ENCODE data around the gene LMX1B. TPM values are rescaled to one million over a fixed set of nuclear protein-coding genes. Genes with fewer than 3 reads are reported as not detected.

The LMX1B gene
- total and polyA plus RNA-seq, 2 donors (not counting 1 experiment from before 2014, with no cell fraction given): not detected

DNA sequence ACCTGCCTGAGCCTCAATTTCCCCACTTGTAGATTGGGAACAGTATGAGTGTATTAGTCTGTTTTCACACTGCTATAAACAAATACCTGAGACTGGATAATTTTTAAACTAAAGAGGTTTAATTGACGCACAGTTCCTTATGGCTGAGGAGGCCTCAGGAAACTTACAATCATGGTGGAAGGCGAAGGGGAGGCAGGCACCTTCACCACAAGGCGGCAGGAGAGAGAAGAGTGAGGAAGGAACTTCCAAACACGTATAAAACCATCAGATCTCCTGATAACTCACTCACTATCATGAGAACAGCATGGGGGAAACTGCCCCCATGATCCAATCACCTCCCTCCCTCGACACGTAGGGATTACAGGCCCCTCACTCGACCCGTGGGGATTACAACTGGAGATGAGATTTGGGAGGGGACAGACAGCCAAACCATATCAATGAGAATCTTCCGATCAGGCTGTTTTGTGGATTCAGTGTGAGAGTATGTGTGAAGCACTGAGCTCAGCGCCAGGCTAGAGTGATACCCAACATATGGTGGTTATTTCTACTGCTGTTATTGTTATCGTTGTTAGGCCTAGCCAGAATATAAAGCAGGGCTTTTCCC lies 14.6 kb upstream of the LMX1B start:
- Histone ChIP-seq H3K79me2 (ENCODE audit: control insufficient read depth, insufficient read depth, low read length) (no peaks in the 10 kb centered on the region), H2AFZ (ENCODE audit: low read length) (no peak overlapping the region), H3K36me3 (ENCODE audit: control insufficient read depth, insufficient read depth, low read length) (no peaks in the 10 kb centered on the region), H3K9me3 (ENCODE audit: control insufficient read depth, insufficient read depth, low read depth, low read length) (no peaks in the 10 kb centered on the region), H3K4me2 (ENCODE audit: extremely low read depth, insufficient read depth, low read length) (no peak overlapping the region), H3K4me1 (ENCODE audit: control insufficient read depth, extremely low read depth, insufficient read depth, low read length) (no peaks in the 10 kb centered on the region), H4K20me1 (ENCODE audit: control insufficient read depth, extremely low read depth, insufficient read depth, low read length) (no peaks in the 10 kb centered on the region), H3K27me3 (ENCODE audit: control insufficient read depth, insufficient read depth, low read length) (no peaks in the 10 kb centered on the region), H3K9ac (ENCODE audit: insufficient read depth, low read length) (no peak overlapping the region), H3K4me3 (replicated peaks in 1 of 4; ENCODE audit: control extremely low read depth in 1 of 4, insufficient read depth in 1 of 4, low read depth in 3 of 4, low read length in 4 of 4) (no peak overlapping the region), H3K27ac (ENCODE audit: insufficient read depth, low read length) (no peak overlapping the region)
- no peak for DNase-seq (ENCODE audit: low read depth in 2 of 2)
- TF ChIP-seq, protein P1, sequence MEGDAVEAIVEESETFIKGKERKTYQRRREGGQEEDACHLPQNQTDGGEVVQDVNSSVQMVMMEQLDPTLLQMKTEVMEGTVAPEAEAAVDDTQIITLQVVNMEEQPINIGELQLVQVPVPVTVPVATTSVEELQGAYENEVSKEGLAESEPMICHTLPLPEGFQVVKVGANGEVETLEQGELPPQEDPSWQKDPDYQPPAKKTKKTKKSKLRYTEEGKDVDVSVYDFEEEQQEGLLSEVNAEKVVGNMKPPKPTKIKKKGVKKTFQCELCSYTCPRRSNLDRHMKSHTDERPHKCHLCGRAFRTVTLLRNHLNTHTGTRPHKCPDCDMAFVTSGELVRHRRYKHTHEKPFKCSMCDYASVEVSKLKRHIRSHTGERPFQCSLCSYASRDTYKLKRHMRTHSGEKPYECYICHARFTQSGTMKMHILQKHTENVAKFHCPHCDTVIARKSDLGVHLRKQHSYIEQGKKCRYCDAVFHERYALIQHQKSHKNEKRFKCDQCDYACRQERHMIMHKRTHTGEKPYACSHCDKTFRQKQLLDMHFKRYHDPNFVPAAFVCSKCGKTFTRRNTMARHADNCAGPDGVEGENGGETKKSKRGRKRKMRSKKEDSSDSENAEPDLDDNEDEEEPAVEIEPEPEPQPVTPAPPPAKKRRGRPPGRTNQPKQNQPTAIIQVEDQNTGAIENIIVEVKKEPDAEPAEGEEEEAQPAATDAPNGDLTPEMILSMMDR (conservative IDR thresholded peaks at IDR 0.05 in 1 of 2, IDR thresholded peaks at IDR 0.05 in 1 of 2; ENCODE audit: low read depth in 1 of 2, low read length in 2 of 2): peak in 1 of 2 donors; percentile 11
- no peak for TF ChIP-seq EZH2 (IDR thresholded peaks at IDR 0.05; ENCODE audit: low read length, missing control alignments)

DNA sequence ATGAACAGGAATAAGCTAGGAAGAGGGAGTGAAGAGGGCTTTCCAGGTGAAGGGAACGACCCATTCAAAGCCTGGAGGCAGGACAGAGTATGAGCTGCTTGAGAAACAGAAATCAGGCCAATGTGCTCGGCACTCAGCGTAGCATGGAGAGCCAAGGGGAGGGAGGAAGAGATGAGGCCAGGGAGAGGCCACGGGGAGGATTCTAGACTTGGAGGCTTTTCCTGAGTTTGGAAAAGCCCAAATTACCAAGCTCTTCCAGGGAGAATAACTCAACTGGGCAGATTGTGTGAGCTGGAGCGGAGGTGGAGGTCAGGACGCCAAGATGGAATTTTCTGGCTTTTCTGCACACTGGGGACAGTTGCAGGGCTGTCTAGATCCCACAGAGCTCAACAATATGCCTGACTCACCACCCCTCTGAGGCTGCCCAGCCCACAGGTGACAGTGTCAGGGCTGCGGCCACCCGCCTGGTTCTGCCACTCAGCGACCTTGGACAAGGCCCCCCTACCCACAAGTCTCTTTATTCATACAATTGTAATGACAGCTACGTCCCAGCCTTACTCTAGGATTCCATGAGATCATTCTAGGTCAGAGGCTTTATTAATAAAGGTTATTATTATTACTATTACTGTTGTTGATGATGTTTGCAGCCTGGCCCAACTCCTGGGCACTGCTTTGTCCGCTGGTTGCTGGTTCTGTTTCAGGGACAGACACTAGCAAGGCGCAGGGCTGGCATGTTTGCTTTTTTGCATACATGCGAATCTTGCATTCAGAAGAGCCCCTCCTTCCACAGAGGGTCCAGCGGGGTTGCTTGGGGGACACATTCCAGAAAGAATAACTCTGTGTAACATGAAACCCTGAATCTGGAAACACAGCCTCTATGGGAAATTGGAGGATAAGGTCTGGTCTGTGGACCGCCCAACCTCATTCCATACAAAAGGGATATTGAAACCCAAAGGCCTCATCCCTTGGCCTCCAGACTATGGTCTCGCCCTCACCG lies 9.4 kb upstream of the LMX1B start:
- H3K4me1 ChIP-seq (ENCODE audit: control insufficient read depth, extremely low read depth, insufficient read depth, low read length): no peaks in the 10 kb centered on the region
- peaks cover 11% of the 10 kb centered on the region for H3K27me3 ChIP-seq (ENCODE audit: control insufficient read depth, insufficient read depth, low read length)
- DNase-seq (ENCODE audit: low read depth in 2 of 2): no peak

More for the DNA sequence above, 9.4 kb upstream of the LMX1B start:
- TF ChIP-seq, protein P1 (conservative IDR thresholded peaks at IDR 0.05 in 1 of 2, IDR thresholded peaks at IDR 0.05 in 1 of 2; ENCODE audit: low read depth in 1 of 2, low read length in 2 of 2): no peak
- TF ChIP-seq EZH2 (IDR thresholded peaks at IDR 0.05; ENCODE audit: low read length, missing control alignments): no peak
- Histone ChIP-seq H4K20me1 (ENCODE audit: control insufficient read depth, extremely low read depth, insufficient read depth, low read length) (no peaks in the 10 kb centered on the region), H2AFZ (ENCODE audit: low read length) (no peak overlapping the region), H3K4me2 (ENCODE audit: extremely low read depth, insufficient read depth, low read length) (no peak overlapping the region), H3K9ac (ENCODE audit: insufficient read depth, low read length) (no peak overlapping the region), H3K79me2 (ENCODE audit: control insufficient read depth, insufficient read depth, low read length) (no peaks in the 10 kb centered on the region), H3K4me3 (replicated peaks in 1 of 4; ENCODE audit: control extremely low read depth in 1 of 4, insufficient read depth in 1 of 4, low read depth in 3 of 4, low read length in 4 of 4) (no peak overlapping the region), H3K9me3 (ENCODE audit: control insufficient read depth, insufficient read depth, low read depth, low read length) (no peaks in the 10 kb centered on the region), H3K27ac (ENCODE audit: insufficient read depth, low read length) (no peak overlapping the region), H3K36me3 (ENCODE audit: control insufficient read depth, insufficient read depth, low read length) (no peaks in the 10 kb centered on the region)
